Liver (tissue), 3 donors: Measurements from ENCODE around the gene PCDHA8.
"Not testable (repeated sequence)": the region's sequence is repeated elsewhere in the genome, so short reads cannot be mapped to it uniquely, and the experiment has no call there.

Experiments used
- CTCF ChIP-seq: fragments of 150-350 bp; IDR thresholded peaks from 2 replicates; pipeline ENCODE4 v1.5.1; 2017; ENCODE audit warnings: improper control_type of control experiment, low read depth, low read length; ENCODE audit not compliant: missing input control
- FOXA1 ChIP-seq: IDR thresholded peaks from 2 replicates; pipeline ENCODE4 v1.6.1; 2016; ENCODE audit warnings: antibody characterized with exemption
- GABPA ChIP-seq, 2 donors: IDR thresholded peaks in 1 of 2; conservative IDR thresholded peaks in 1 of 2; 2 replicates each; pipeline ENCODE4 v1.6.1; 2016; ENCODE audit warnings: antibody characterized with exemption in 2 of 2, mild to moderate bottlenecking in 1 of 2, moderate library complexity in 1 of 2
- HNF4G ChIP-seq: IDR thresholded peaks from 2 replicates; pipeline ENCODE4 v1.6.1; 2016; ENCODE audit warnings: antibody characterized with exemption
- JUND ChIP-seq, 2 donors: IDR thresholded peaks; 2 replicates each; pipeline ENCODE4 v1.6.1; 2016; ENCODE audit warnings: antibody characterized with exemption in 2 of 2
- MAX ChIP-seq: IDR thresholded peaks from 2 replicates; pipeline ENCODE4 v1.6.1; 2016; ENCODE audit warnings: antibody characterized with exemption
- REST ChIP-seq: IDR thresholded peaks from 2 replicates; pipeline ENCODE4 v1.6.1; 2016; ENCODE audit warnings: antibody characterized with exemption, mild to moderate bottlenecking
- TAF1 ChIP-seq: conservative IDR thresholded peaks from 2 replicates; pipeline ENCODE4 v1.6.1; 2016; ENCODE audit warnings: antibody characterized with exemption, mild to moderate bottlenecking
- YY1 ChIP-seq: IDR thresholded peaks from 2 replicates; pipeline ENCODE4 v1.6.1; 2016; ENCODE audit warnings: antibody characterized with exemption, mild to moderate bottlenecking
- ZBTB33 ChIP-seq: IDR thresholded peaks from 2 replicates; pipeline ENCODE4 v1.6.1; 2016; ENCODE audit warnings: antibody characterized with exemption
- donor health status: healthy.
- donor health status: healthy.

- TF ChIP-seq CTCF; JUND (IDR thresholded peaks at IDR 0.05); MAX; GABPA (IDR thresholded peaks at IDR 0.05 in 1 of 2, conservative IDR thresholded peaks at IDR 0.05 in 1 of 2); FOXA1; YY1; TAF1; REST; ZBTB33; HNF4G: not testable (repeated sequence)
These were observed 11.2 kb upstream of the PCDHA8 start for GRCh38 chr5:140829511-140830501.
